NT2/D1 (cell line): ENCODE measurements around the gene SMAD6.

ENCODE experiments used
- SUZ12 ChIP-seq: IDR thresholded peaks from 2 replicates; pipeline ENCODE4 v1.6.1; 2011; ENCODE audit not compliant: insufficient read length, insufficient read depth; ENCODE audit errors: extremely low read depth
- YY1 ChIP-seq: IDR thresholded peaks from 2 replicates; pipeline ENCODE4 v1.6.1; 2011; ENCODE audit not compliant: insufficient read length, insufficient read depth
- ZNF274 ChIP-seq: IDR thresholded peaks from 2 replicates; pipeline ENCODE4 v1.6.1; 2011; ENCODE audit warnings: mild to moderate bottlenecking, low read depth, low read length

DNA sequence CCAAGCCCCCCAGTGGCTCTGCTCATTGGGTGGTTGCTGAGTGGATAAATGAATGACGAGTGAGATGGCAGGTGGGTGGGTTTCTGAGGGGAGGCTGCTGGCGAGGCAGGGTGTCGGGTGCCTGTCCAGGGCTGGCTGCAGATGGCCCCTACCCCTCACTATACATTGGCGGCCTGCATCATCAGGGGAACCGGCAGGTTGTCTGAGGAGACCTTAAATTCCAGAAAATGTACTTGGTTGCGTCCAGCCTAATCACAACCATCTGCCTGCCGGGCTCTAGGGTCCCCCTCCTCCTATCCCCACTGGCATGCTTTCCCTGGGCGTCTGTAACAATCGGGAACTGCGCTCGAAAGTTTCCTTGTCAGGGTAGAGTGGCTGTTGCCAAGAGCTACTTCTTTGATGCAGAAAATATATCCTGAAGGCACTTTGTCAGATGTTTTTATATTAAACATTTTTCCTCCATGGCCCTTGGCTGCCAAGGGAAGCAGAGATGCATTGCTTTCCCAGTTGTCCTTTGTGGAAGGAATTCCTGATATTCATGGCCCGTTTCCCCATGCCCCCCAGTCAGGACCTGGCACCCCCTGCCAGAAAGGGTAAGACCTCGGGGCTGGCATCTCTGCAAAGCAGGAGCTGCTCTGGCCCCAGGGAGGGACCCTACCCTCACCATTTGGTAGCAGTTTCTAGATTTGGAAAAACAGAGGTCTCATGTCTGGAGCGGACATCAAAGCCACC is 22.9 kb downstream of the SMAD6 start:
- no peak for TF ChIP-seq ZNF274
- TF ChIP-seq YY1 = no peak
- no peak for TF ChIP-seq SUZ12
